Measurements from ENCODE around the gene MFGE8. TPM values are rescaled to one million over a fixed set of nuclear protein-coding genes. Genes with fewer than 3 reads are reported as not detected.

MFGE8 gene
- total and polyA plus RNA-seq, 7 experiments from 2014 or later = 6.3 to 106 (median 71.6) TPM

- ATAC-seq (no peak), DNase-seq (no peak)
- POLR2A ChIA-PET = no interaction called here
- Histone ChIP-seq H3K36me3 (ENCODE audit: control insufficient read depth in 2 of 3, insufficient read depth in 3 of 3, low read length in 3 of 3) (peaks cover 0 to 32% (median 4%) of the 10 kb centered on the region in 3 experiments), H3K4me1 (ENCODE audit: control insufficient read depth in 2 of 2, insufficient read depth in 2 of 2, low read length in 2 of 2) (no peaks in the 10 kb centered on the region), H3K9me3 (ENCODE audit: control insufficient read depth in 2 of 3, low read length in 3 of 3) (no peaks in the 10 kb centered on the region), H3K4me3 (ENCODE audit: low read length) (no peak overlapping the region), H3K27ac (ENCODE audit: low read depth, low read length) (no peak overlapping the region), H3K27me3 (ENCODE audit: control insufficient read depth in 2 of 2, insufficient read depth in 2 of 2, low read length in 2 of 2) (no peaks in the 10 kb centered on the region)
- Mint-ChIP-seq H3K27me3 (no peaks in the 10 kb centered on the region), H3K4me3 (no peak overlapping the region), H3K36me3 (peaks cover 7 to 33% (median 20%) of the 10 kb centered on the region in 5 donors), H3K9me3 (peaks cover 0 to 1% (median 0%) of the 10 kb centered on the region in 11 donors), H3K27ac (peak overlapping the region in 3 of 9 donors; percentile 9 to 55 (median 43)), H3K4me1 (peaks cover 0 to 4% (median 0%) of the 10 kb centered on the region in 7 donors)
- intact Hi-C loops (cut with micrococcal nuclease) = no loop called here
- CTCF ChIA-PET = no interaction called here
These were observed 38.9 kb downstream of the MFGE8 start for GRCh38 chr15:88874275-88874674.

- ATAC-seq (no peak), DNase-seq (no peak)
- POLR2A ChIA-PET = no interaction called here
- peaks cover 0 to 27% (median 4%) of the 10 kb centered on the region in 3 experiments for H3K36me3 ChIP-seq (ENCODE audit: control insufficient read depth in 2 of 3, insufficient read depth in 3 of 3, low read length in 3 of 3)
- H3K27me3 Mint-ChIP-seq = no peaks in the 10 kb centered on the region
- H3K27ac ChIP-seq (ENCODE audit: low read depth, low read length) = no peak overlapping the region
- H3K4me1 Mint-ChIP-seq = peaks cover 0 to 4% (median 0%) of the 10 kb centered on the region in 7 donors
- no peak overlapping the region for H3K4me3 ChIP-seq (ENCODE audit: low read length)
- H3K27me3 ChIP-seq (ENCODE audit: control insufficient read depth in 2 of 2, insufficient read depth in 2 of 2, low read length in 2 of 2) = no peaks in the 10 kb centered on the region
- no peaks in the 10 kb centered on the region for H3K4me1 ChIP-seq (ENCODE audit: control insufficient read depth in 2 of 2, insufficient read depth in 2 of 2, low read length in 2 of 2)
- H3K27ac Mint-ChIP-seq = peak overlapping the region in 1 of 9 donors; percentile 76
- H3K4me3 Mint-ChIP-seq = no peak overlapping the region
- H3K36me3 Mint-ChIP-seq = peaks cover 7 to 32% (median 20%) of the 10 kb centered on the region in 5 donors
- CTCF ChIA-PET = no interaction called here
- no peaks in the 10 kb centered on the region for H3K9me3 ChIP-seq (ENCODE audit: control insufficient read depth in 2 of 3, low read length in 3 of 3)
- intact Hi-C loops (cut with micrococcal nuclease) = no loop called here
- peaks cover 0 to 1% (median 0%) of the 10 kb centered on the region in 11 donors for H3K9me3 Mint-ChIP-seq
These were observed 39.4 kb downstream of the MFGE8 start for GRCh38 chr15:88873786-88874185.

- Histone ChIP-seq H3K27ac (ENCODE audit: low read depth, low read length) (no peak overlapping the region), H3K4me3 (ENCODE audit: low read length) (no peak overlapping the region), H3K27me3 (ENCODE audit: control insufficient read depth in 2 of 2, insufficient read depth in 2 of 2, low read length in 2 of 2) (no peaks in the 10 kb centered on the region), H3K9me3 (ENCODE audit: control insufficient read depth in 2 of 3, low read length in 3 of 3) (no peaks in the 10 kb centered on the region), H3K4me1 (ENCODE audit: control insufficient read depth in 2 of 2, insufficient read depth in 2 of 2, low read length in 2 of 2) (no peaks in the 10 kb centered on the region), H3K36me3 (ENCODE audit: control insufficient read depth in 2 of 3, insufficient read depth in 3 of 3, low read length in 3 of 3) (peaks cover 0 to 16% (median 4%) of the 10 kb centered on the region in 3 experiments)
- H3K27ac Mint-ChIP-seq = peak overlapping the region in 1 of 9 donors; percentile 70
- no peak overlapping the region for H3K4me3 Mint-ChIP-seq
- peaks cover 0 to 4% (median 0%) of the 10 kb centered on the region in 7 donors for H3K4me1 Mint-ChIP-seq
- no peaks in the 10 kb centered on the region for H3K27me3 Mint-ChIP-seq
- ATAC-seq (no peak), DNase-seq (no peak)
- ChIA-PET CTCF (no interaction called here), POLR2A (no interaction called here)
- intact Hi-C loops (cut with micrococcal nuclease) = no loop called here
- H3K36me3 Mint-ChIP-seq = peaks cover 7 to 27% (median 20%) of the 10 kb centered on the region in 5 donors
- H3K9me3 Mint-ChIP-seq = peaks cover 0 to 1% (median 0%) of the 10 kb centered on the region in 11 donors
These were observed 40.5 kb downstream of the MFGE8 start for GRCh38 chr15:88872706-88873105.

- H3K27ac Mint-ChIP-seq = peak overlapping the region in 1 of 9 donors; percentile 51
- peaks cover 7 to 26% (median 20%) of the 10 kb centered on the region in 5 donors for H3K36me3 Mint-ChIP-seq
- no peaks in the 10 kb centered on the region for H3K27me3 ChIP-seq (ENCODE audit: control insufficient read depth in 2 of 2, insufficient read depth in 2 of 2, low read length in 2 of 2)
- H3K4me1 ChIP-seq (ENCODE audit: control insufficient read depth in 2 of 2, insufficient read depth in 2 of 2, low read length in 2 of 2) = no peaks in the 10 kb centered on the region
- ChIA-PET POLR2A (no interaction called here), CTCF (no interaction called here)
- H3K9me3 Mint-ChIP-seq = peaks cover 0 to 1% (median 0%) of the 10 kb centered on the region in 11 donors
- H3K4me1 Mint-ChIP-seq = peaks cover 0 to 4% (median 0%) of the 10 kb centered on the region in 7 donors
- no peak overlapping the region for H3K27ac ChIP-seq (ENCODE audit: low read depth, low read length)
- H3K36me3 ChIP-seq (ENCODE audit: control insufficient read depth in 2 of 3, insufficient read depth in 3 of 3, low read length in 3 of 3) = peaks cover 0 to 10% (median 4%) of the 10 kb centered on the region in 3 experiments
- no peak for ATAC-seq
- intact Hi-C loops (cut with micrococcal nuclease) = no loop called here
- DNase-seq = no peak
- no peak overlapping the region for H3K4me3 Mint-ChIP-seq
- no peaks in the 10 kb centered on the region for H3K9me3 ChIP-seq (ENCODE audit: control insufficient read depth in 2 of 3, low read length in 3 of 3)
- no peaks in the 10 kb centered on the region for H3K27me3 Mint-ChIP-seq
- no peak overlapping the region for H3K4me3 ChIP-seq (ENCODE audit: low read length)
These were observed 41.1 kb downstream of the MFGE8 start for GRCh38 chr15:88872106-88872505.

DNA sequence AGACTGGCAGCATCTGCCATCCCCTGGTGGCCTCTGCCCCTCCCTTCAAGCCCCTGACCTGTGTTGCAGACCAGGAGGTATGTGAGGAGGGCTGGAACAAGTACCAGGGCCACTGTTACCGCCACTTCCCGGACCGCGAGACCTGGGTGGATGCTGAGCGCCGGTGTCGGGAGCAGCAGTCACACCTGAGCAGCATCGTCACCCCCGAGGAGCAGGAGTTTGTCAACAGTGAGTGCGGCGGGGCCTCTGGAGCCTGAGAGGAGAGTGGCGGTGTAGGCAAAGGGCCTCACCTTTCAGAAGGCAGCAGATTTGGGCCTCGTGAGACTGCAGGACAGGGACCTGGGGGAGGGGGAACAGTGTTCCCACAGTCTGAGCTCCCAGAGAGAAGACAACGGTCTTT, 41.9 kb downstream of the MFGE8 start:
- Histone ChIP-seq H3K36me3 (ENCODE audit: control insufficient read depth in 2 of 3, insufficient read depth in 3 of 3, low read length in 3 of 3) (peaks cover 0 to 4% (median 3%) of the 10 kb centered on the region in 3 experiments), H3K4me1 (ENCODE audit: control insufficient read depth in 2 of 2, insufficient read depth in 2 of 2, low read length in 2 of 2) (no peaks in the 10 kb centered on the region), H3K27ac (ENCODE audit: low read depth, low read length) (no peak overlapping the region), H3K27me3 (ENCODE audit: control insufficient read depth in 2 of 2, insufficient read depth in 2 of 2, low read length in 2 of 2) (no peaks in the 10 kb centered on the region), H3K9me3 (ENCODE audit: control insufficient read depth in 2 of 3, low read length in 3 of 3) (no peaks in the 10 kb centered on the region), H3K4me3 (ENCODE audit: low read length) (no peak overlapping the region)
- ChIA-PET POLR2A (no interaction called here), CTCF (interaction anchor here (0.7 kb wide), 1 partner anchor 253 kb away, joined by 3 read pairs; no protein-coding TSS in a partner anchor)
- peaks cover 0 to 1% (median 0%) of the 10 kb centered on the region in 11 donors for H3K9me3 Mint-ChIP-seq
- no peak overlapping the region for H3K4me3 Mint-ChIP-seq
- intact Hi-C loops (cut with micrococcal nuclease) = no loop called here
- H3K27me3 Mint-ChIP-seq = no peaks in the 10 kb centered on the region
- DNase-seq (no peak), ATAC-seq (no peak)
- peaks cover 5 to 18% (median 12%) of the 10 kb centered on the region in 5 donors for H3K36me3 Mint-ChIP-seq
- peaks cover 0 to 4% (median 0%) of the 10 kb centered on the region in 7 donors for H3K4me1 Mint-ChIP-seq
- H3K27ac Mint-ChIP-seq = no peak overlapping the region

- H3K27ac Mint-ChIP-seq = no peak overlapping the region
- Histone ChIP-seq H3K27me3 (ENCODE audit: control insufficient read depth in 2 of 2, insufficient read depth in 2 of 2, low read length in 2 of 2) (no peaks in the 10 kb centered on the region), H3K4me3 (ENCODE audit: low read length) (no peak overlapping the region), H3K9me3 (ENCODE audit: control insufficient read depth in 2 of 3, low read length in 3 of 3) (no peaks in the 10 kb centered on the region), H3K36me3 (ENCODE audit: control insufficient read depth in 2 of 3, insufficient read depth in 3 of 3, low read length in 3 of 3) (no peaks in the 10 kb centered on the region), H3K4me1 (ENCODE audit: control insufficient read depth in 2 of 2, insufficient read depth in 2 of 2, low read length in 2 of 2) (no peaks in the 10 kb centered on the region), H3K27ac (ENCODE audit: low read depth, low read length) (no peak overlapping the region)
- H3K4me3 Mint-ChIP-seq = no peak overlapping the region
- H3K27me3 Mint-ChIP-seq = no peaks in the 10 kb centered on the region
- ChIA-PET CTCF (no interaction called here), POLR2A (no interaction called here)
- peaks cover 0 to 2% (median 0%) of the 10 kb centered on the region in 7 donors for H3K4me1 Mint-ChIP-seq
- DNase-seq (no peak), ATAC-seq (no peak)
- no peaks in the 10 kb centered on the region for H3K9me3 Mint-ChIP-seq
- intact Hi-C loops (cut with micrococcal nuclease) = no loop called here
- peaks cover 0 to 4% (median 0%) of the 10 kb centered on the region in 5 donors for H3K36me3 Mint-ChIP-seq
These were observed 46.8 kb downstream of the MFGE8 start for GRCh38 chr15:88866295-88866881.

Measured in naive thymus-derived CD4-positive, alpha-beta T cell (primary cell).